SKM-1 treated with dmso at 0.1 percent for 144 hours (cell line): ENCODE measurements around the gene DNAH8.
"Not testable (repeated sequence)": the region's sequence is repeated elsewhere in the genome, so short reads cannot be mapped to it uniquely, and the experiment has no call there.

ENCODE experiments used
- DNase-seq: peaks from one replicate; lab custom pipeline; 2025; ENCODE audit not compliant: unreplicated experiment; lab: John Stamatoyannopoulos, UW

The DNAH8 gene

GRCh38 chr6:38794682-38795081 is 79.6 kb downstream of the DNAH8 start:
- DNase-seq = no peak

GRCh38 chr6:38796006-38796405 is 80.9 kb downstream of the DNAH8 start:
- DNase-seq = no peak

- DNase-seq = not testable (repeated sequence)
These were observed 81.3 kb downstream of the DNAH8 start for GRCh38 chr6:38796437-38796836.

- no peak for DNase-seq
These were observed 81.7 kb downstream of the DNAH8 start for GRCh38 chr6:38796850-38797249.

GRCh38 chr6:38797391-38797790 is 82.3 kb downstream of the DNAH8 start:
- no peak for DNase-seq

- DNase-seq = no peak
These were observed 84.5 kb downstream of the DNAH8 start for GRCh38 chr6:38799529-38800184.

GRCh38 chr6:38801305-38801704 is 86.2 kb downstream of the DNAH8 start:
- DNase-seq = no peak

GRCh38 chr6:38802497-38802896 is 87.4 kb downstream of the DNAH8 start:
- DNase-seq = no peak

- no peak for DNase-seq
These were observed 88.0 kb downstream of the DNAH8 start for GRCh38 chr6:38803129-38803528.

GRCh38 chr6:38804358-38804757 is 89.2 kb downstream of the DNAH8 start:
- no peak for DNase-seq

GRCh38 chr6:38805127-38805655 is 90.1 kb downstream of the DNAH8 start:
- DNase-seq = no peak

- DNase-seq = no peak
These were observed 90.6 kb downstream of the DNAH8 start for GRCh38 chr6:38805692-38806091.

- DNase-seq = no peak
These were observed 91.2 kb downstream of the DNAH8 start for GRCh38 chr6:38806271-38806670.

GRCh38 chr6:38806833-38807232 is 91.7 kb downstream of the DNAH8 start:
- DNase-seq = no peak

GRCh38 chr6:38808039-38808438 is 92.9 kb downstream of the DNAH8 start:
- DNase-seq = no peak

GRCh38 chr6:38813041-38813823 is 98.1 kb downstream of the DNAH8 start:
- DNase-seq = no peak

GRCh38 chr6:38814761-38815160 is 99.7 kb downstream of the DNAH8 start:
- no peak for DNase-seq

GRCh38 chr6:38815250-38815649 is 100.1 kb downstream of the DNAH8 start:
- DNase-seq = no peak

- DNase-seq = no peak
These were observed 103.6 kb downstream of the DNAH8 start for GRCh38 chr6:38818691-38819090.

GRCh38 chr6:38822963-38823362 is 107.9 kb downstream of the DNAH8 start:
- no peak for DNase-seq

GRCh38 chr6:38824243-38824894 is 109.3 kb downstream of the DNAH8 start:
- DNase-seq = no peak

- DNase-seq = no peak
These were observed 111.9 kb downstream of the DNAH8 start for GRCh38 chr6:38827024-38827423.
